Cardiac muscle cell (in vitro differentiated cells and primary cell): ENCODE data around the gene ACER3. TPM values are rescaled to one million over a fixed set of nuclear protein-coding genes. Genes with fewer than 3 reads are reported as not detected.

ENCODE experiments used
- DNase-seq, 2 donors: peaks; one replicate each; pipeline versions ENCODE4 v3.0.0 to v3.0.0-alpha.2; 2010 to 2017; ENCODE audit warnings: low read depth in 1 of 2, low spot score in 1 of 2
- H3K27ac ChIP-seq: fragments of 200-600 bp; sonication (generic); 2 replicates; pipeline ENCODE4 v1.5.1; 2016
- H3K27me3 ChIP-seq: fragments of 200-600 bp; sonication (generic); 2 replicates; pipeline ENCODE4 v1.6.0; 2016; ENCODE audit warnings: control low read depth
- H3K36me3 ChIP-seq: fragments of 200-600 bp; sonication (generic); 2 replicates; pipeline ENCODE4 v1.5.1; 2016; ENCODE audit warnings: control low read depth
- H3K4me1 ChIP-seq: fragments of 200-600 bp; sonication (generic); 2 replicates; pipeline ENCODE4 v1.8.1; 2017; ENCODE audit warnings: low read depth, mild to moderate bottlenecking, mixed run types
- H3K4me3 ChIP-seq: fragments of 200-600 bp; sonication (generic); 2 replicates; pipeline ENCODE4 v1.5.1; 2016; ENCODE audit warnings: mild to moderate bottlenecking
- H3K9me3 ChIP-seq: fragments of 200-600 bp; sonication (generic); 2 replicates; pipeline ENCODE4 v1.5.1; 2017; ENCODE audit warnings: low read depth, mild to moderate bottlenecking, control low read depth
- CTCF ChIP-seq: IDR thresholded peaks from 2 replicates; pipeline ENCODE4 v1.5.1; 2012; ENCODE audit warnings: low read depth, mild to moderate bottlenecking, low read length
- polyA plus RNA-seq: library from polyadenylated mRNA; unstranded; fragments of >200 nt; fragmentation: Nextera tagmentation; extraction: Ambion mirVana; gene quantifications from 2 replicates; pipeline ENCODE4 v1.2.1, GENCODE V29; 2016
- total RNA-seq: library from RNA; depleted of rRNA; stranded (reverse); fragments of >200 nt; gene quantifications from 2 replicates; pipeline ENCODE4 v1.2.3, GENCODE V29; 2016

ACER3 gene
- total and polyA plus RNA-seq, 2 experiments from 2014 or later: 5.6 to 9.8 TPM

GRCh38 chr11:76910620-76911414 lies 50.1 kb downstream of the ACER3 start:
- no peaks in the 10 kb centered on the region for H3K4me1 ChIP-seq
- H3K9me3 ChIP-seq: no peaks in the 10 kb centered on the region
- TF ChIP-seq CTCF: no peak
- DNase-seq: peak in 1 of 2 donors; percentile 48
- H3K27ac ChIP-seq: no peak overlapping the region
- no peak overlapping the region for H3K4me3 ChIP-seq
- no peaks in the 10 kb centered on the region for H3K36me3 ChIP-seq
- H3K27me3 ChIP-seq: no peaks in the 10 kb centered on the region

GRCh38 chr11:76911415-76911808 lies 50.7 kb downstream of the ACER3 start:
- H3K27me3 ChIP-seq: no peaks in the 10 kb centered on the region
- H3K27ac ChIP-seq: no peak overlapping the region
- no peak overlapping the region for H3K4me3 ChIP-seq
- H3K9me3 ChIP-seq: no peaks in the 10 kb centered on the region
- DNase-seq: no peak
- no peaks in the 10 kb centered on the region for H3K4me1 ChIP-seq
- no peak for TF ChIP-seq CTCF
- no peaks in the 10 kb centered on the region for H3K36me3 ChIP-seq

GRCh38 chr11:76916712-76917111 lies 56.0 kb downstream of the ACER3 start:
- Histone ChIP-seq H3K9me3 (no peaks in the 10 kb centered on the region), H3K27me3 (no peaks in the 10 kb centered on the region), H3K36me3 (no peaks in the 10 kb centered on the region), H3K4me3 (no peak overlapping the region), H3K4me1 (no peaks in the 10 kb centered on the region), H3K27ac (no peak overlapping the region)
- DNase-seq: no peak
- TF ChIP-seq CTCF: no peak

GRCh38 chr11:76918941-76919386 lies 58.2 kb downstream of the ACER3 start:
- no peaks in the 10 kb centered on the region for H3K9me3 ChIP-seq
- peak; percentile 77 for TF ChIP-seq CTCF
- no peaks in the 10 kb centered on the region for H3K36me3 ChIP-seq
- H3K27me3 ChIP-seq: no peaks in the 10 kb centered on the region
- peak; percentile 55 to 78 for DNase-seq
- no peak overlapping the region for H3K4me3 ChIP-seq
- no peak overlapping the region for H3K27ac ChIP-seq
- H3K4me1 ChIP-seq: no peaks in the 10 kb centered on the region

- Histone ChIP-seq H3K4me3 (no peak overlapping the region), H3K9me3 (no peaks in the 10 kb centered on the region), H3K27ac (no peak overlapping the region), H3K4me1 (no peaks in the 10 kb centered on the region), H3K36me3 (no peaks in the 10 kb centered on the region), H3K27me3 (no peaks in the 10 kb centered on the region)
- TF ChIP-seq CTCF: no peak
- no peak for DNase-seq
These were observed 58.7 kb downstream of the ACER3 start for GRCh38 chr11:76919467-76919866.
